D341Med (cell line): Measurements from ENCODE around the gene LRRC3C.
"Not testable (repeated sequence)": the region's sequence is repeated elsewhere in the genome, so short reads cannot be mapped to it uniquely, and the experiment has no call there.

Experiments used
- DNase-seq: peaks from one replicate; pipeline ENCODE4 v3.0.0; 2012; ENCODE audit warnings: low spot score

LRRC3C gene, protein sequence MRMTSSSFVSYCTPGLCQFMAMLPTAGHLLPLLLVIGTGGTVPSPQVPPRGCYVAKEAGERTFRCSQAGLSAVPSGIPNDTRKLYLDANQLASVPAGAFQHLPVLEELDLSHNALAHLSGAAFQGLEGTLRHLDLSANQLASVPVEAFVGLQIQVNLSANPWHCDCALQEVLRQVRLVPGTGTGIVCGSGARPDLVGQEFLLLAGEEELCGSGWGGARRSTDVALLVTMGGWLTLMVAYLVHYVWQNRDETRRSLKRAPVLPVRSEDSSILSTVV

GRCh38 chr17:39927101-39927928 is at the start of gene LRRC3C, which contains the start of gene ORMDL3:
LRRC3C (plus strand) TSS chr17:39927732; CDS start chr17:39941524, 13,792 bp downstream.
ORMDL3 (minus strand) TSS chr17:39927601; CDS start chr17:39924203, 3,398 bp downstream.
- DNase-seq, result peak; percentile 100

DNA sequence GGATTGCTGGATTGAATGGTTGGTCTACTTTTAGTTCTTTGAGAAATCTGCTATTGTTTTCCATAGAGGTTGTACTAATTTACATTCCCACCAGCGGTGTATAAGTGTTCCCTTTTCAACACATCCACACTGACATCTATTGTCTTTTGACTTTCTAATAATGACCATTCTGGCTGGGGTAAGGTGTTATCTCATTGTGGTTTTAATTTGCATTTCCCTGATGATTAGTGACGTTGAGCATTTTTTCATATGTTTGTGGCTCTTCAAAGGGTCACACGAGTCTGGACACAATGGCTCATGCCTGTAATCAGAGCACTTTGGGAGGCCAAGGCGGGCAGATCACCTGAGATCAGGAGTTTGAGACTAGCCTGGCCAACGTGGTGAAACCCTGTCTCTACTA is 41.4 kb upstream of the LRRC3C start:
- not testable (repeated sequence) for DNase-seq

- DNase-seq, result no peak
Observed at GRCh38 chr17:39887078-39887477, 40.5 kb upstream of the LRRC3C start.

DNA sequence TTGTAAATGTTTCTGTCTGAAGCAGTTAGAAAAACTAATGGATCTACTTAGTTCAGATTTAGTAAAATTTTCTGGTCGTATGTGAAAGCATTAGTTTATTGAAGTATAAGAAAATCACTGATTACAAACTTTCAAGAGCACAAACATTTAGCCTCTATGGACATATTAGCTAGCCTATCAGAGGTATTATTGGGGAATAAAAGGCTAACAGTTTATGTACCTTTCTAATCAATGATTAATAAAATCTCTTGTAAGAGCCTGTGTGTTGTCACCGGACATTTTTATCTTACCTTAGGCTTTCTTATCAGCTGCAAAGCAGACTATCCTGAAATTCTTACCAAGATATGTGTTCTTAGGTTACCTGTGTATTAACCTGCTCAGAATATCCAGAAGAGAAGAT is 38.3 kb upstream of the LRRC3C start:
- no peak for DNase-seq

- no peak for DNase-seq
Observed at GRCh38 chr17:39894681-39895376, 32.7 kb upstream of the LRRC3C start.

DNA sequence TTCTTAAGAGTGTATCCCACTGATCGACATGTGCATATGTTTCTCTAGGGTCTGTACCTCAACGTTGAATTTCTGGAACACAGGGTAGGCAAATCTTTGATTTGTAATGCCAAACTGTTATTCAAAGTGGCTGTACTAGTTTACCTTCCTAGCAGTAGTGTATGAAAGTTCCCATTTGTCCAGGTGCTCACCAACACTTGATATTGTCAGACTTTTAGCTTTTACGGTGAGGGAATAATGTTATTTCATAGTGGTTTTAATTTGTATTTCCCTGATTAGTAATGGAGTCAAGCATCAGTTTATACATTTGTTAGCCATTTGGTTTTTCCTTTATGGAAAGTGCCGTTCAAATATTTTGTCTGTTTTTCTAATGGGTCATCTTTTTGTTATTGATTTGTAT is 29.4 kb upstream of the LRRC3C start:
- DNase-seq, result no peak

- DNase-seq, result no peak
Observed at GRCh38 chr17:39899215-39899614, 28.3 kb upstream of the LRRC3C start.

DNA sequence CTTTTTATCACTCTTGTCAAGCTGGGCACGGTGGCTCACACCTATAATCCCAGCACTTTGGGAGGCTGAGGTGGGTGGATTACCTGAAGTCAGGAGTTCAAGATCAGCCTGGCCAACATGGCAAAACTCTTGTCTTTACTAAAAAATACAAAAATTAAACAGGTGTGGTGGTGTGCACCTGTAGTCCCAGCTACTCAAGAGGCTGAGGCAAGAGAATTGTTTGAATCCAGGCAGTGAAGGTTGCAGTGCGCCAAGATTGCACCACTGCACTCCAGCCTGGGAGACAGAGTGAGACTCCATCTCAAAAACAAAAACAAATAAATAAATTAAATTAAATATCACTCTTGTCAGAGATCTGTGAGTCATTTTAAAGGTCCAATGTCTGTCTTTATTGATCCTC is 25.5 kb upstream of the LRRC3C start:
- not testable (repeated sequence) for DNase-seq

GRCh38 chr17:39903158-39903884 is 24.2 kb upstream of the LRRC3C start:
- no peak for DNase-seq

GRCh38 chr17:39904990-39905288 is 22.6 kb upstream of the LRRC3C start:
- no peak for DNase-seq

GRCh38 chr17:39908789-39909352 is 18.7 kb upstream of the LRRC3C start:
- no peak for DNase-seq

DNA sequence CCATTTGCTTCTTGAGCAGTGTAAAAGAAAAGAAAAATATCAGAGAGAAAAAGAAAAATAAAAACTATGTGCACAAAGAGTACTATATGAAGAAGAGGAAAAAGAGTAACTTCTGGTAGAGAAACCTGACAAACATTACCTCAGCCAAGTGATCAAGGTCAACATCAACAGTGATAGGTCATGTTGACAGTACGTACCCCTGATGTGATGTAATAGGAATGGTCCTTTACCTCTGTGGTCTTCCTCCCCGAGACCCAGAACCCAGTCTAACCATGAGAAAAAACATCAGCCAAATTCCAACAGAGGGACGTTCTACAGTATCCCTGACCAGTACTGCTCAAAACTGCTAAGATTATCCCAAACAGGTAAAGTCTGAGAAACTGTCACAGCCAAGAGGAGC is 13.5 kb upstream of the LRRC3C start:
- DNase-seq, result no peak

- no peak for DNase-seq
Observed at GRCh38 chr17:39915559-39915958, 12.0 kb upstream of the LRRC3C start.

DNA sequence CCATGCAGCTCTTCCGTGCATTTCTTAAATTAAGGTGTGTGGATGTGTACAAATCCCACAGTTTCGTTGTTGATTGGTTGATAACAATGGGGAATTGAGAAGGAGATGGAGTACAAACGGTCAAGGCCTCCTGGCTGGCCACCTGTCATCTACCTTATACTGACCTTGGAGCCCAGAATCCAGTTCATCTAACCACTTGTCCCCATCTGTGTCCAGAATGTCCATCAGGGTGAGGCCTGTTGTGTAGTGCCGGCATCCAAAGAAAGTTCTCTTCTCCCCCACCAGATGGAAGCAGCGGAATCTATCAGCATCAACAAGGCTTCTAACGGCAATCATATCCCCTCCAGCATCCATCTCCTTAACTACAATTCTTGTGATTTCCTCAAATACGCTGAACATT is 10.6 kb upstream of the LRRC3C start:
- no peak for DNase-seq

DNA sequence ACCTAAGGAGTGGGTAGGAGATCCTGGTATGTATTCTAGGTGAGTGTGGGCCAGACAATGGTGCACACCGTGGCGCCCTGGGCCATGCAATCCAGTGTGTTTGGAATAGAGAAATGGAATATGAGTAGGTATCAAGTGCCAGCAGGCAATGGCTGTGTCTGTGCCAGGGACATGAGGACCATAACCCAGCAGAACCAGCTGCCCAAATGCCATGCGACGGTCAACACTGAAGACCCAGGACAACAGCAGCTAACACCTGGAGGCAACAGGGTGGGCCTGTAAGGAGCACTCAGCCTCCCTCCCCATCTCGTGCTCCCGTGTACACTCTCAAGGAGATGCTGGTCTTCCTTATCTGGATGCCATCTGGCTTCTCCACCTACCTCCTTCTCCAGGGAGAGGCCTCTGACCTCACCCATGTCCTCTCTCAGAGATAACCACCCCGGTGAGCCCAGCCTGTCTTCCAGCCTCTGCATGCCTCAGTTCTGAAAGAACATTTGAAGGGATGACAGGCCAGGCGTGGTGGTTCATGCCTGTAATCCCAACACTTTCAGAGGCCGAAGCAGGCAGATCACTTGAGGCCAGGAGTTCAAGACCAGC is 8.3 kb upstream of the LRRC3C start:
- no peak for DNase-seq

DNA sequence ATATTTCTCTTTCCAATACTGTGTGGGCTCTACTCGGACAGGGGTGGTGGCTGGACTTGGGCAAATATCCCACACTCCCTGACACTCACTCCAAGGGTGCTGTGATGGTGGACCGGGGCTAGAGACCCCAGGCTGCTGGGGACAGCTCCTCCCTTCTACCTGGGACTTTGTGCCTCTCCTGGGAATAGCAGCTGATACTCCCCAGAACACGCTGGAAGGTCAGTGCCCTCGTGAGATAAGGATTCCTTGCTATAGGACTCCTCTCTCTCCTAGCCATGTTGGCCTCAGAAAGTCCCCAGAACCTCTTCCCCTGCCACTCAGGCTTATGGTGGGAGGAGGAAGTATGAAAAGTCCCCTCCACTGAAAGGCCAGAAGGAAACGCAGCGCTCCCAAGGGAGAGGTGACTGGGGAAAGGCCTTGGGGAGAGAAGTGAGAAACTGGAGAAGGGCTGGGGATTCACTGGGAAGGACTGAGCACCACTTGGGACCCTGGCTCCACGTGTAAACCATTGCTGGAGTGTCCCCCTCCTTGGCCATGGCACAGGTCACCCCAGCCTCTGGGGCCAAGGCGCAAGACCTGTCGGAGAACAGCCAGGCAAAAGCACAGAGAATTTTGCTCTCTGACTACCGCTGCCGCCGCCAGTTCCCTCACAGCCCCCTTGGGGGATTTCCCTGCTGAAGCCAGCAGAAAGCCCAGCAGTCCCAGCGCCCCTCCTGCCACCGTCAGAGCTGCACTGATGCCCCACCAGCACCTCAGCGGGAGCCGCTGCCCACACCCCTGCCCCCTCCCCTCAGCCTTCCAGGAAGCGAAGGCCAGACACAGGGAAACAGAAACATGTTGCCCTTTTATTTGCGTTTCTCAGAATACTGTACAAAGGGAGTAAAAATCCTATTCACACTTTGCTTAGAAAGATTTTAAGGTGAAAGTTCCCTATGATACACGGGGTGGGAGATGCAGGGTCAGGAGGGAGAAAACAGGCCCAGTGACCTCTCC is 7.0 kb upstream of the LRRC3C start:
- peak; percentile 70 for DNase-seq

DNA sequence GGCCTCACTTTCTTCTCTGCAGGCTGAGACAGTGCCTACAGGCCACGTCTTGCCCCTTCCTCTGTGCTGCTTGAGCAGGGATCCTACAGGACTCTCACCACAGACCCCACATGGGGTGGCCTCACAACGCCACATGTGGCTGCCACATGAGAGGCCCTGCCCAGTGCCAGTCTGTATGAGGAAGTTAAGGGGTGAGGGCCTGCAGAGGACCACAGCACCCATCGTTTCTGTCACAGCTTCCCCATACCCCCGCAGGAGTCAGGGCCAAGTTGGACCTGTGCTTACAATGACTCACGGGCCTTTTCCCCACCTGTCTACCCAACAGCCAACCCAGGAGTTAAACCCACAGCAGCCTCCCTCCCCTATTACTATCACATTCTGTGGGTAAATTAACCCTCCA is 6.2 kb upstream of the LRRC3C start:
- peak; percentile 24 for DNase-seq

DNA sequence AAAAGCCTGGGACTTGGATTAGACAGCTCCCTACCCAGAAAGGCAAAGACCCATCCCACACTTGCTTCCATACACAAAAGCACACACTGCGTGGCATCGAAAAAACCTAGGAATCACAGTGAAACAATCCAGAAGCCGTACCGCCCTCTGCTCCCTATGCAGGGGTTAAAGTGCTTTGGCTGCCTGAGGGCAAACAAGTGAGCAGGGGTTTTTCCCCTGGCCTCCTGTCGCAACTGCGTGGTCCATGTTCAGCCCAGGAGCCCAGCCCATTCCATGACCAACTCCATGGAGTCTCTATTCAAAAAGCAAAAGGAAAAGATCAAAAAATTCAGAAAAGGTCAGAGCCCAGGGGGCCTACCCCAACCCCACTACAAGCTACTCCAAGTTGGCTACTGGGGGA is 5.5 kb upstream of the LRRC3C start:
- DNase-seq, result no peak

DNA sequence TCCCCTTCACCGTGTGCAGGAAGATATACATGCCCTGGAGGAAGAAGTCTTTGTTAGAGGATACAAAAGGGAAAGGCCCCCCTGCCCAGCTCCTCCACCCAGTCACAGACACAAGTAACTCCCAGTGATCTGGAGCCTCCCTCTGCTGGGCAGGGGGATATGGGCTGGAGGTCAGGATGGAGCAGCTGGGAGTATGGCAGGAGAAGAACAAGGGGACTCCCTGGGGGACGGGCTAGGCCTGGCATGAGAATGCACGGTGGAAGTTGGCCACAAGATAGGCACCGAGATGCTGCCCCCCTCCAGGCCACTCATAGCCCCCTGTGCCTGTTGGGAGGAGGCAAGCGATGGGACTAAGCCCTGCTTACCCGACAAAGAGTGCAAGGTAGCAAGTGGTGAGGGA is 4.3 kb upstream of the LRRC3C start:
- no peak for DNase-seq
